GM10266 (cell line): ENCODE data around the gene GRID1.

Experiments
- DNase-seq: peaks from one replicate; pipeline ENCODE4 v3.0.0; 2012; ENCODE audit errors: extremely low spot score
- CTCF ChIP-seq: IDR thresholded peaks from 2 replicates; pipeline ENCODE4 v1.5.1; 2012; ENCODE audit warnings: mild to moderate bottlenecking, low read depth; ENCODE audit not compliant: control insufficient read depth, insufficient read depth; ENCODE audit errors: missing control alignments

GRID1 gene

GRCh38 chr10:85888559-85888958 lies 478.0 kb downstream of the GRID1 start:
- no peak for TF ChIP-seq CTCF
- DNase-seq = no peak

- DNase-seq = no peak
- TF ChIP-seq CTCF = no peak
These were observed 478.6 kb downstream of the GRID1 start for GRCh38 chr10:85888004-85888403.

- no peak for DNase-seq
- TF ChIP-seq CTCF = no peak
These were observed 492.4 kb downstream of the GRID1 start for GRCh38 chr10:85874208-85874607.

- DNase-seq = no peak
- TF ChIP-seq CTCF = no peak
These were observed 493.5 kb downstream of the GRID1 start for GRCh38 chr10:85873063-85873462.

- DNase-seq = no peak
- TF ChIP-seq CTCF = no peak
These were observed 497.7 kb downstream of the GRID1 start for GRCh38 chr10:85868627-85869499.

GRCh38 chr10:85864868-85865526 lies 501.6 kb downstream of the GRID1 start:
- no peak for TF ChIP-seq CTCF
- DNase-seq = no peak

- no peak for TF ChIP-seq CTCF
These were observed 502.4 kb downstream of the GRID1 start for GRCh38 chr10:85864173-85864549.

More at GRCh38 chr10:85864173-85864549, 502.4 kb downstream of the GRID1 start:
- no peak for DNase-seq
